ENCODE data around the gene RP9.

Gene RP9

GRCh38 chr7:33044986-33045385 lies 64.2 kb downstream of the RP9 start:
- no peak for TF ChIP-seq CTCF (IDR thresholded peaks at IDR 0.05; ENCODE audit: low read length, missing control alignments)
- no peak overlapping the region for H3K4me3 ChIP-seq (replicated peaks; ENCODE audit: low read depth, low read length)
- no peak for DNase-seq (ENCODE audit: low read depth)
